Astrocyte (in vitro differentiated cells and primary cell): ENCODE results near the gene UMOD. TPM values are rescaled to one million over a fixed set of nuclear protein-coding genes. Genes with fewer than 3 reads are reported as not detected.

Source experiments
- DNase-seq: peaks from one replicate; pipeline ENCODE4 v3.0.0-alpha.2; 2010; ENCODE audit warnings: low read depth
- FAIRE-seq: peaks from 2 replicates; lab custom pipeline; 2011; peaks lifted over from hg19 to GRCh38; lab: Jason Lieb, UNC
- H2AFZ ChIP-seq: 2 replicates; pipeline ENCODE4 v1.6.0; 2012; ENCODE audit warnings: low read depth, low read length, inconsistent platforms
- H3K27ac ChIP-seq: 2 replicates; pipeline ENCODE4 v1.5.1; 2011; ENCODE audit warnings: low read depth, low read length, inconsistent platforms
- H3K27me3 ChIP-seq: 2 replicates; pipeline ENCODE4 v1.6.0; 2011; ENCODE audit warnings: low read length, inconsistent platforms; ENCODE audit not compliant: insufficient read depth
- H3K36me3 ChIP-seq: 2 replicates; pipeline ENCODE4 v1.5.1; 2011; ENCODE audit warnings: low read length, inconsistent platforms; ENCODE audit not compliant: insufficient read depth
- H3K4me1 ChIP-seq: 2 replicates; pipeline ENCODE4 v1.5.1; 2011; ENCODE audit warnings: low read length, inconsistent platforms; ENCODE audit not compliant: insufficient read depth
- H3K4me2 ChIP-seq: 2 replicates; pipeline ENCODE4 v1.6.0; 2012; ENCODE audit warnings: low read length, inconsistent platforms
- H3K4me3 ChIP-seq: 2 replicates; pipeline ENCODE4 v1.5.1; 2011; ENCODE audit warnings: low read depth, mild to moderate bottlenecking, low read length, inconsistent platforms; ENCODE audit not compliant: insufficient read depth
- H3K79me2 ChIP-seq: 2 replicates; pipeline ENCODE4 v1.6.0; 2012; ENCODE audit warnings: mild to moderate bottlenecking, low read length, inconsistent platforms; ENCODE audit not compliant: insufficient read depth
- H3K9ac ChIP-seq: 2 replicates; pipeline ENCODE4 v1.6.0; 2012; ENCODE audit warnings: mild to moderate bottlenecking, low read length, inconsistent platforms
- H3K9me3 ChIP-seq: 2 replicates; pipeline ENCODE4 v1.5.1; 2012; ENCODE audit warnings: low read depth, mild to moderate bottlenecking, low read length, inconsistent platforms; ENCODE audit not compliant: insufficient read depth
- H4K20me1 ChIP-seq: 2 replicates; pipeline ENCODE4 v1.6.0; 2012; ENCODE audit warnings: low read length, inconsistent platforms; ENCODE audit not compliant: insufficient read depth
- H3K27ac Mint-ChIP-seq: one replicate; pipeline ENCODE4 v1.8.0; 2021; ENCODE audit warnings: mild to moderate bottlenecking, mixed read lengths; ENCODE audit not compliant: unreplicated experiment
- H3K27me3 Mint-ChIP-seq: one replicate; pipeline ENCODE4 v1.8.0; 2021; ENCODE audit warnings: low read depth, mixed read lengths; ENCODE audit not compliant: unreplicated experiment
- H3K36me3 Mint-ChIP-seq: one replicate; pipeline ENCODE4 v1.8.0; 2021; ENCODE audit warnings: low read depth, mixed read lengths; ENCODE audit not compliant: unreplicated experiment
- H3K4me1 Mint-ChIP-seq: one replicate; pipeline ENCODE4 v1.8.0; 2021; ENCODE audit warnings: low read depth, mixed read lengths; ENCODE audit not compliant: unreplicated experiment
- H3K4me3 Mint-ChIP-seq: one replicate; pipeline ENCODE4 v1.8.0; 2021; ENCODE audit warnings: mild to moderate bottlenecking, moderate library complexity, mixed read lengths; ENCODE audit not compliant: unreplicated experiment
- H3K9me3 Mint-ChIP-seq: one replicate; pipeline ENCODE4 v1.8.0; 2021; ENCODE audit warnings: mild to moderate bottlenecking, mixed read lengths; ENCODE audit not compliant: unreplicated experiment
- CTCF ChIP-seq: IDR thresholded peaks from 2 replicates; pipeline ENCODE4 v1.5.1; 2011; ENCODE audit warnings: low read depth, mild to moderate bottlenecking, inconsistent platforms, low read length, moderate library complexity; ENCODE audit not compliant: insufficient read depth
- EZH2 ChIP-seq: IDR thresholded peaks from 2 replicates; pipeline ENCODE4 v1.6.1; 2012; ENCODE audit warnings: mild to moderate bottlenecking, low read length, inconsistent platforms; ENCODE audit not compliant: insufficient read depth
- total RNA-seq: library from RNA; stranded (reverse); gene quantifications from 2 replicates; pipeline ENCODE4 v1.2.1, GENCODE V29; 2021

UMOD gene
- total RNA-seq, 1 donor from 2014 or later, result not detected

GRCh38 chr16:20369452-20370054, 17.0 kb upstream of the UMOD start:
- Histone ChIP-seq H3K4me3 (no peak overlapping the region), H3K36me3 (no peaks in the 10 kb centered on the region), H3K27ac (no peak overlapping the region), H4K20me1 (no peaks in the 10 kb centered on the region), H3K27me3 (no peaks in the 10 kb centered on the region), H3K4me2 (no peak overlapping the region), H3K4me1 (no peaks in the 10 kb centered on the region), H3K9me3 (no peaks in the 10 kb centered on the region), H2AFZ (no peak overlapping the region), H3K79me2 (no peaks in the 10 kb centered on the region), H3K9ac (no peak overlapping the region)
- Mint-ChIP-seq H3K4me1 (no peaks in the 10 kb centered on the region), H3K27ac (no peak overlapping the region), H3K36me3 (no peaks in the 10 kb centered on the region), H3K4me3 (no peak overlapping the region), H3K27me3 (peaks cover 25% of the 10 kb centered on the region), H3K9me3 (no peaks in the 10 kb centered on the region)
- FAIRE-seq, result no peak
- TF ChIP-seq CTCF (no peak), EZH2 (no peak)
- no peak for DNase-seq

- no peak overlapping the region for H3K4me3 ChIP-seq
- no peak for TF ChIP-seq EZH2
- TF ChIP-seq CTCF, result no peak
- no peak overlapping the region for H3K27ac Mint-ChIP-seq
- no peak overlapping the region for H3K27ac ChIP-seq
- no peak overlapping the region for H2AFZ ChIP-seq
- H3K27me3 ChIP-seq, result no peaks in the 10 kb centered on the region
- H3K4me2 ChIP-seq, result no peak overlapping the region
- DNase-seq, result no peak
- H3K79me2 ChIP-seq, result no peaks in the 10 kb centered on the region
- H3K36me3 Mint-ChIP-seq, result no peaks in the 10 kb centered on the region
- H3K4me1 Mint-ChIP-seq, result no peaks in the 10 kb centered on the region
- H3K36me3 ChIP-seq, result no peaks in the 10 kb centered on the region
- FAIRE-seq, result no peak
- no peak overlapping the region for H3K4me3 Mint-ChIP-seq
- no peak overlapping the region for H3K9ac ChIP-seq
- no peaks in the 10 kb centered on the region for H3K9me3 Mint-ChIP-seq
- no peaks in the 10 kb centered on the region for H3K4me1 ChIP-seq
- H4K20me1 ChIP-seq, result no peaks in the 10 kb centered on the region
- peaks cover 32% of the 10 kb centered on the region for H3K27me3 Mint-ChIP-seq
- no peaks in the 10 kb centered on the region for H3K9me3 ChIP-seq
Measured at GRCh38 chr16:20364051-20364450, 11.5 kb upstream of the UMOD start.

- Histone ChIP-seq H3K4me3 (no peak overlapping the region), H3K9ac (no peak overlapping the region), H3K9me3 (no peaks in the 10 kb centered on the region), H3K4me1 (no peaks in the 10 kb centered on the region), H4K20me1 (no peaks in the 10 kb centered on the region), H3K36me3 (no peaks in the 10 kb centered on the region), H2AFZ (no peak overlapping the region), H3K4me2 (no peak overlapping the region), H3K27me3 (no peaks in the 10 kb centered on the region), H3K27ac (no peak overlapping the region), H3K79me2 (no peaks in the 10 kb centered on the region)
- Mint-ChIP-seq H3K27ac (no peak overlapping the region), H3K4me1 (no peaks in the 10 kb centered on the region), H3K9me3 (no peaks in the 10 kb centered on the region), H3K4me3 (no peak overlapping the region), H3K27me3 (peaks cover 27% of the 10 kb centered on the region), H3K36me3 (no peaks in the 10 kb centered on the region)
- no peak for FAIRE-seq
- no peak for DNase-seq
- TF ChIP-seq CTCF (no peak), EZH2 (no peak)
Measured at GRCh38 chr16:20363191-20363590, 10.7 kb upstream of the UMOD start.
